Esophagus squamous epithelium (tissue), 5 donors: ENCODE measurements around the gene KLHL18. TPM values are rescaled to one million over a fixed set of nuclear protein-coding genes. Genes with fewer than 3 reads are reported as not detected.

ENCODE experiments used
- DNase-seq: peaks from one replicate; lab custom pipeline; 2025; lab: John Stamatoyannopoulos, UW
- H3K27ac ChIP-seq, 4 donors: fragments of 200-600 bp; sonication (generic); one replicate each; pipeline ENCODE4 v1.5.1; 2016 to 2019; ENCODE audit warnings: mild to moderate bottlenecking in 1 of 4
- H3K27me3 ChIP-seq, 4 donors: fragments of 200-600 bp; sonication (generic); 1 replicate in 3 of 4; 2 replicates in 1 of 4; pipeline versions ENCODE4 v1.5.1 to v1.6.0; 2017 to 2021; ENCODE audit warnings: antibody characterized with exemption in 1 of 4
- H3K36me3 ChIP-seq, 3 donors: fragments of 200-600 bp; sonication (generic); one replicate each; pipeline ENCODE4 v1.5.1; 2016 to 2019
- H3K4me1 ChIP-seq, 3 donors: fragments of 200-600 bp; sonication (generic); one replicate each; pipeline ENCODE4 v1.5.1; 2017 to 2019
- H3K4me3 ChIP-seq, 4 donors: fragments of 200-600 bp; sonication (generic); 1 replicate in 3 of 4; 2 replicates in 1 of 4; pipeline ENCODE4 v1.5.1; 2016 to 2019; ENCODE audit warnings: mild to moderate bottlenecking in 2 of 4, moderate library complexity in 1 of 4
- H3K9me3 ChIP-seq, 3 donors: fragments of 200-600 bp; sonication (generic); one replicate each; pipeline ENCODE4 v1.5.1; 2016 to 2019
- CTCF ChIP-seq, 6 experiments: fragments of 450-650 bp in 4 of 6; fragments of 200-600 bp in 2 of 6; sonication (generic) in 2 of 6; IDR thresholded peaks; one replicate each; pipeline ENCODE4 v1.5.1; 2016 to 2019; ENCODE audit warnings: antibody characterized with exemption in 6 of 6, mild to moderate bottlenecking in 4 of 6, moderate library complexity in 4 of 6
- POLR2A ChIP-seq, 4 donors: fragments of 450-650 bp; IDR thresholded peaks; one replicate each; pipeline ENCODE4 v1.6.1; 2017; ENCODE audit warnings: antibody characterized with exemption in 4 of 4, mild to moderate bottlenecking in 4 of 4, moderate library complexity in 3 of 4
- WGBS, 2 donors: methylation state at CpG; one replicate each; pipeline ENCODE4 v1.1.5; 2018; 5-methylcytosine and 5-hydroxymethylcytosine counted together
- intact Hi-C: fragments of 100-400 bp; cut with DNase I; formaldehyde crosslinking; loops from one replicate; pipeline ENCODE4 v1.15.0; 2022
- total RNA-seq, 4 donors: library from RNA; depleted of rRNA; stranded (reverse); fragments of >200 nt; gene quantifications; one replicate each; pipeline ENCODE4 v1.1.0, GENCODE V29; 2016
- donor health status: DM: yes; HTN: yes; CAD: no.

The KLHL18 gene
- total RNA-seq, 4 donors from 2014 or later: 12.4 to 19.5 (median 17.0) TPM

GRCh38 chr3:47265725-47266428, 16.9 kb upstream of the KLHL18 start:
- intact Hi-C loops: no loop called here
- Histone ChIP-seq H3K27me3 (no peaks in the 10 kb centered on the region), H3K36me3 (no peaks in the 10 kb centered on the region), H3K9me3 (no peaks in the 10 kb centered on the region), H3K4me3 (no peak overlapping the region), H3K27ac (no peak overlapping the region), H3K4me1 (peaks cover 0 to 8% (median 7%) of the 10 kb centered on the region in 3 donors)
- no peak for DNase-seq
- no peak for TF ChIP-seq POLR2A (IDR thresholded peaks at IDR 0.05)
- no peak for TF ChIP-seq CTCF (IDR thresholded peaks at IDR 0.05)
- WGBS, 2 donors: 93 to 97% methylated on average over 5 to 7 of the region's 10 CpGs

- TF ChIP-seq CTCF (IDR thresholded peaks at IDR 0.05): no peak
- no peak for TF ChIP-seq POLR2A (IDR thresholded peaks at IDR 0.05)
- WGBS, 2 donors: 53 to 55% methylated on average over 10 to 11 of the region's 11 CpGs
- no peaks in the 10 kb centered on the region for H3K27me3 ChIP-seq
- no peaks in the 10 kb centered on the region for H3K9me3 ChIP-seq
- peaks cover 0 to 8% (median 7%) of the 10 kb centered on the region in 3 donors for H3K4me1 ChIP-seq
- intact Hi-C loops: no loop called here
- no peak overlapping the region for H3K4me3 ChIP-seq
- peaks cover 0 to 8% (median 0%) of the 10 kb centered on the region in 3 donors for H3K36me3 ChIP-seq
- H3K27ac ChIP-seq: no peak overlapping the region
- no peak for DNase-seq
These were observed 15.8 kb upstream of the KLHL18 start for GRCh38 chr3:47266709-47267489.

GRCh38 chr3:47267490-47267824, 15.3 kb upstream of the KLHL18 start:
- H3K4me3 ChIP-seq: no peak overlapping the region

GRCh38 chr3:47270526-47270925, 12.2 kb upstream of the KLHL18 start:
- TF ChIP-seq CTCF (IDR thresholded peaks at IDR 0.05): no peak
- no peak for TF ChIP-seq POLR2A (IDR thresholded peaks at IDR 0.05)
- no peaks in the 10 kb centered on the region for H3K9me3 ChIP-seq
- WGBS, 2 donors: 91 to 95% methylated on average over 4 of the region's 4 CpGs
- no peak for DNase-seq
- no peak overlapping the region for H3K27ac ChIP-seq
- peaks cover 0 to 16% (median 0%) of the 10 kb centered on the region in 3 donors for H3K36me3 ChIP-seq
- H3K27me3 ChIP-seq: no peaks in the 10 kb centered on the region
- no peak overlapping the region for H3K4me3 ChIP-seq
- intact Hi-C loops: no loop called here
- H3K4me1 ChIP-seq: peaks cover 0 to 8% (median 7%) of the 10 kb centered on the region in 3 donors

More at GRCh38 chr3:47267490-47267824, 15.3 kb upstream of the KLHL18 start:
- Histone ChIP-seq H3K9me3 (no peaks in the 10 kb centered on the region), H3K27ac (no peak overlapping the region), H3K27me3 (no peaks in the 10 kb centered on the region), H3K4me1 (peaks cover 0 to 8% (median 7%) of the 10 kb centered on the region in 3 donors), H3K36me3 (peaks cover 0 to 8% (median 0%) of the 10 kb centered on the region in 3 donors)
- intact Hi-C loops: no loop called here
- no peak for DNase-seq
- TF ChIP-seq POLR2A (IDR thresholded peaks at IDR 0.05): no peak
- TF ChIP-seq CTCF (IDR thresholded peaks at IDR 0.05): no peak

- DNase-seq: no peak
- intact Hi-C loops: no loop called here
- Histone ChIP-seq H3K4me1 (no peaks in the 10 kb centered on the region), H3K27ac (no peak overlapping the region), H3K4me3 (no peak overlapping the region), H3K27me3 (no peaks in the 10 kb centered on the region), H3K9me3 (no peaks in the 10 kb centered on the region), H3K36me3 (peaks cover 0 to 16% (median 0%) of the 10 kb centered on the region in 3 donors)
- TF ChIP-seq CTCF (IDR thresholded peaks at IDR 0.05) (no peak), POLR2A (IDR thresholded peaks at IDR 0.05) (no peak)
- 88 to 90% methylated on average over 2 to 5 of the region's 5 CpGs for WGBS, 2 donors
These were observed 9.2 kb upstream of the KLHL18 start for GRCh38 chr3:47273564-47273963.
